Memory B cell (primary cell): ENCODE measurements around the gene OR2S2.

ENCODE experiments used
- ATAC-seq: fragments of 150-1000 bp; cut with Tn5 transposase; 2 replicates; pipeline ENCODE4 v1.10.0; 2021; ENCODE audit warnings: low read depth, mild to moderate bottlenecking, moderate library complexity
- DNase-seq, 2 donors: peaks; one replicate each; pipeline ENCODE4 v3.0.0; 2022; ENCODE audit warnings: low spot score in 2 of 2
- H3K27ac Mint-ChIP-seq: one replicate; pipeline ENCODE4 v1.8.0; 2022; ENCODE audit warnings: mild to moderate bottlenecking, moderate library complexity, mixed read lengths
- H3K27me3 Mint-ChIP-seq: one replicate; pipeline ENCODE4 v1.8.0; 2022; ENCODE audit warnings: mixed read lengths
- H3K36me3 Mint-ChIP-seq: one replicate; pipeline ENCODE4 v1.8.0; 2022; ENCODE audit warnings: mild to moderate bottlenecking, mixed read lengths
- H3K4me1 Mint-ChIP-seq: one replicate; pipeline ENCODE4 v1.8.0; 2022; ENCODE audit warnings: mixed read lengths
- H3K4me3 Mint-ChIP-seq: one replicate; pipeline ENCODE4 v1.8.0; 2022; ENCODE audit warnings: mild to moderate bottlenecking, moderate library complexity, mixed read lengths
- H3K9me3 Mint-ChIP-seq: one replicate; pipeline ENCODE4 v1.8.0; 2022; ENCODE audit warnings: mixed read lengths

Gene OR2S2

GRCh38 chr9:35980289-35981011, 22.5 kb upstream of the OR2S2 start:
- ATAC-seq (no peak), DNase-seq (no peak)
- H3K36me3 Mint-ChIP-seq: no peaks in the 10 kb centered on the region
- peaks cover 6% of the 10 kb centered on the region for H3K4me1 Mint-ChIP-seq
- H3K4me3 Mint-ChIP-seq: no peak overlapping the region
- peaks cover 33% of the 10 kb centered on the region for H3K27me3 Mint-ChIP-seq
- H3K27ac Mint-ChIP-seq: no peak overlapping the region
- peaks cover 6% of the 10 kb centered on the region for H3K9me3 Mint-ChIP-seq

- Mint-ChIP-seq H3K9me3 (peaks cover 15% of the 10 kb centered on the region), H3K36me3 (peaks cover 4% of the 10 kb centered on the region), H3K4me1 (peaks cover 6% of the 10 kb centered on the region), H3K27me3 (peaks cover 38% of the 10 kb centered on the region), H3K27ac (no peak overlapping the region), H3K4me3 (no peak overlapping the region)
- no peak for DNase-seq
- ATAC-seq: no peak
Measured at GRCh38 chr9:35978792-35979191, 20.8 kb upstream of the OR2S2 start.

GRCh38 chr9:35976726-35977125, 18.8 kb upstream of the OR2S2 start:
- no peak overlapping the region for H3K4me3 Mint-ChIP-seq
- peak in 1 of 2 donors; percentile 14 for DNase-seq
- H3K27me3 Mint-ChIP-seq: peaks cover 39% of the 10 kb centered on the region
- H3K27ac Mint-ChIP-seq: no peak overlapping the region
- H3K4me1 Mint-ChIP-seq: peaks cover 9% of the 10 kb centered on the region
- ATAC-seq: peak; percentile 95
- peaks cover 19% of the 10 kb centered on the region for H3K9me3 Mint-ChIP-seq
- peaks cover 4% of the 10 kb centered on the region for H3K36me3 Mint-ChIP-seq

- ATAC-seq (no peak), DNase-seq (no peak)
- H3K27me3 Mint-ChIP-seq: peaks cover 35% of the 10 kb centered on the region
- H3K36me3 Mint-ChIP-seq: peaks cover 7% of the 10 kb centered on the region
- no peak overlapping the region for H3K27ac Mint-ChIP-seq
- H3K4me3 Mint-ChIP-seq: no peak overlapping the region
- peaks cover 9% of the 10 kb centered on the region for H3K4me1 Mint-ChIP-seq
- H3K9me3 Mint-ChIP-seq: peaks cover 19% of the 10 kb centered on the region
Measured at GRCh38 chr9:35974800-35975199, 16.8 kb upstream of the OR2S2 start.

- Mint-ChIP-seq H3K36me3 (peaks cover 7% of the 10 kb centered on the region), H3K4me1 (peaks cover 8% of the 10 kb centered on the region), H3K27me3 (peaks cover 34% of the 10 kb centered on the region), H3K9me3 (peaks cover 19% of the 10 kb centered on the region), H3K27ac (no peak overlapping the region), H3K4me3 (no peak overlapping the region)
- ATAC-seq (no peak), DNase-seq (no peak)
Measured at GRCh38 chr9:35972093-35972492, 14.1 kb upstream of the OR2S2 start.

GRCh38 chr9:35967042-35967441, 9.1 kb upstream of the OR2S2 start:
- no peak overlapping the region for H3K4me3 Mint-ChIP-seq
- no peaks in the 10 kb centered on the region for H3K4me1 Mint-ChIP-seq
- no peak overlapping the region for H3K27ac Mint-ChIP-seq
- peaks cover 3% of the 10 kb centered on the region for H3K36me3 Mint-ChIP-seq
- ATAC-seq: no peak
- H3K27me3 Mint-ChIP-seq: peaks cover 14% of the 10 kb centered on the region
- H3K9me3 Mint-ChIP-seq: no peaks in the 10 kb centered on the region
- no peak for DNase-seq

- Mint-ChIP-seq H3K27me3 (peaks cover 9% of the 10 kb centered on the region), H3K27ac (no peak overlapping the region), H3K4me1 (no peaks in the 10 kb centered on the region), H3K4me3 (no peak overlapping the region), H3K9me3 (no peaks in the 10 kb centered on the region), H3K36me3 (no peaks in the 10 kb centered on the region)
- DNase-seq: no peak
- ATAC-seq: no peak
Measured at GRCh38 chr9:35966433-35966832, 8.5 kb upstream of the OR2S2 start.

- DNase-seq: no peak
- Mint-ChIP-seq H3K4me1 (no peaks in the 10 kb centered on the region), H3K27me3 (peaks cover 10% of the 10 kb centered on the region), H3K9me3 (no peaks in the 10 kb centered on the region), H3K27ac (no peak overlapping the region), H3K4me3 (no peak overlapping the region), H3K36me3 (no peaks in the 10 kb centered on the region)
- ATAC-seq: no peak
Measured at GRCh38 chr9:35965011-35965410, 7.1 kb upstream of the OR2S2 start.

GRCh38 chr9:35962126-35962906, 4.4 kb upstream of the OR2S2 start:
- Mint-ChIP-seq H3K27me3 (peaks cover 14% of the 10 kb centered on the region), H3K27ac (no peak overlapping the region), H3K9me3 (no peaks in the 10 kb centered on the region), H3K36me3 (no peaks in the 10 kb centered on the region), H3K4me1 (no peaks in the 10 kb centered on the region), H3K4me3 (no peak overlapping the region)
- no peak for DNase-seq
- ATAC-seq: no peak

- no peak for ATAC-seq
- no peak for DNase-seq
- H3K27me3 Mint-ChIP-seq: peaks cover 18% of the 10 kb centered on the region
- no peaks in the 10 kb centered on the region for H3K4me1 Mint-ChIP-seq
- H3K27ac Mint-ChIP-seq: no peak overlapping the region
- no peaks in the 10 kb centered on the region for H3K36me3 Mint-ChIP-seq
- no peak overlapping the region for H3K4me3 Mint-ChIP-seq
- no peaks in the 10 kb centered on the region for H3K9me3 Mint-ChIP-seq
Measured at GRCh38 chr9:35960039-35960655, 2.2 kb upstream of the OR2S2 start.

GRCh38 chr9:35956651-35957050, 1.3 kb downstream of the OR2S2 start:
- DNase-seq: no peak

GRCh38 chr9:35954942-35955546, 2.9 kb downstream of the OR2S2 start:
- peaks cover 18% of the 10 kb centered on the region for H3K27me3 Mint-ChIP-seq

More at GRCh38 chr9:35956651-35957050, 1.3 kb downstream of the OR2S2 start:
- H3K36me3 Mint-ChIP-seq: no peaks in the 10 kb centered on the region
- H3K27me3 Mint-ChIP-seq: peaks cover 22% of the 10 kb centered on the region
- no peak for ATAC-seq
- no peaks in the 10 kb centered on the region for H3K4me1 Mint-ChIP-seq
- H3K4me3 Mint-ChIP-seq: no peak overlapping the region
- H3K9me3 Mint-ChIP-seq: no peaks in the 10 kb centered on the region
- H3K27ac Mint-ChIP-seq: no peak overlapping the region

GRCh38 chr9:35952526-35953191, 5.3 kb downstream of the OR2S2 start:
- peaks cover 24% of the 10 kb centered on the region for H3K27me3 Mint-ChIP-seq
- H3K36me3 Mint-ChIP-seq: no peaks in the 10 kb centered on the region
- H3K27ac Mint-ChIP-seq: no peak overlapping the region
- no peak for ATAC-seq
- H3K4me1 Mint-ChIP-seq: no peaks in the 10 kb centered on the region
- H3K9me3 Mint-ChIP-seq: no peaks in the 10 kb centered on the region
- no peak for DNase-seq
- no peak overlapping the region for H3K4me3 Mint-ChIP-seq

More at GRCh38 chr9:35954942-35955546, 2.9 kb downstream of the OR2S2 start:
- DNase-seq (peak in 1 of 2 donors; percentile 60), ATAC-seq (peak; percentile 81)
- no peak overlapping the region for H3K27ac Mint-ChIP-seq
- H3K9me3 Mint-ChIP-seq: no peaks in the 10 kb centered on the region
- H3K4me3 Mint-ChIP-seq: no peak overlapping the region
- no peaks in the 10 kb centered on the region for H3K4me1 Mint-ChIP-seq
- no peaks in the 10 kb centered on the region for H3K36me3 Mint-ChIP-seq
